ENCODE results near the gene TP53RK.

- TF ChIP-seq CTCF (IDR thresholded peaks at IDR 0.05): no peak
- TF ChIP-seq POLR2AphosphoS5 (IDR thresholded peaks at IDR 0.05): no peak
Measured at GRCh38 chr20:46690219-46691106, 1.2 kb upstream of the TP53RK start.
